ENCODE data around the gene EYA4. TPM values are rescaled to one million over a fixed set of nuclear protein-coding genes. Genes with fewer than 3 reads are reported as not detected.

The EYA4 gene
- total and polyA plus RNA-seq, 10 donors, result 0.03 to 2.6 (median 1.3) TPM

GRCh38 chr6:133577851-133578250 lies 336.7 kb downstream of the EYA4 start:
- no peak overlapping the region for H3K27ac ChIP-seq
- TF ChIP-seq CTCF (IDR thresholded peaks at IDR 0.05 in 8 of 11, conservative IDR thresholded peaks at IDR 0.05 in 3 of 11), result no peak
- TF ChIP-seq POLR2A (IDR thresholded peaks at IDR 0.05), result no peak
- TF ChIP-seq POLR2AphosphoS5 (IDR thresholded peaks at IDR 0.05), result no peak
- H3K4me3 ChIP-seq, result no peak overlapping the region
- no peaks in the 10 kb centered on the region for H3K27me3 ChIP-seq (replicated peaks in 1 of 7)
- H3K36me3 ChIP-seq, result no peaks in the 10 kb centered on the region
- intact Hi-C loops (cut with DNase I; ENCODE audit: low total_unique reads), result loop anchor here (10.0 kb wide), 1 partner anchor 337 kb away; no protein-coding TSS in a partner anchor
- DNase-seq, result no peak
- no peaks in the 10 kb centered on the region for H3K4me1 ChIP-seq
- WGBS, 5 donors, result 0 to 90% (median 21%) methylated on average over 1 of the region's 1 CpG
- no peaks in the 10 kb centered on the region for H3K9me3 ChIP-seq
